DMS53 (cell line): ENCODE results near the gene DLGAP1.
"Not testable (repeated sequence)": the region's sequence is repeated elsewhere in the genome, so short reads cannot be mapped to it uniquely, and the experiment has no call there.

ENCODE experiments used
- DNase-seq: peaks from one replicate; lab custom pipeline; 2025; lab: John Stamatoyannopoulos, UW

DLGAP1 gene

GRCh38 chr18:3720818-3721545, 734.1 kb downstream of the DLGAP1 start:
- peak; percentile 98 for DNase-seq

GRCh38 chr18:3720159-3720558, 734.9 kb downstream of the DLGAP1 start:
- DNase-seq, result no peak

DNA sequence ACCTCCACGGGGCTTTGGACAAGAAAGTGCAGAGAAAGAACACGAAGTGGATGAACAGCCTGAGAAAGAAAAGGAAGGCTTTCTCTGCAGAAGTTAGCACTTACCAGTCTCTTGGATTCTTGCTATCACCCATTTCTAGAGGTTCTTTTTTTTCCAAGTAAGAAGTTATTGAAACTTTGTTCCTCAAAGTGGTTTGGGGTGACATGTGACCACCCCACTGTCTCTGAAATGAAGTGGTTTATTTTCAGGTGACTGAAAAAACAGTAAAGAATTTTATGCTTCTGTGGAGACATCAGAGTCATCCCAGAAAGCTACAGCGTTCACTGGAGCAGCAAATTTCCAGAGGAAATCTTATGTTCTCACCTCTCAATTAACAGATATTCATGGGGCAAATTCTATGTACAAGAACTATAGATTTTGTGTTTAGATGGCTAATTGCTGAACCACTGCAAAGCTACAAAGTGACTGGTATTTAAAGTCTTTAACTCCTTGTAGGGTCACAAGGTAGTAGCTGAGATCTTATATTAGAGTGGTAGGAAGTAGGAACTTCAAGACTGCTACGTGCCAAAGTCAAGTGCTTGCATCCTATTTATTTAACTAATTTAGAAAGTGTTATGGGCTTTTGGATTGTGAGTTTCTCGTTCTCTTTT, 737.6 kb downstream of the DLGAP1 start:
- DNase-seq, result no peak

DNA sequence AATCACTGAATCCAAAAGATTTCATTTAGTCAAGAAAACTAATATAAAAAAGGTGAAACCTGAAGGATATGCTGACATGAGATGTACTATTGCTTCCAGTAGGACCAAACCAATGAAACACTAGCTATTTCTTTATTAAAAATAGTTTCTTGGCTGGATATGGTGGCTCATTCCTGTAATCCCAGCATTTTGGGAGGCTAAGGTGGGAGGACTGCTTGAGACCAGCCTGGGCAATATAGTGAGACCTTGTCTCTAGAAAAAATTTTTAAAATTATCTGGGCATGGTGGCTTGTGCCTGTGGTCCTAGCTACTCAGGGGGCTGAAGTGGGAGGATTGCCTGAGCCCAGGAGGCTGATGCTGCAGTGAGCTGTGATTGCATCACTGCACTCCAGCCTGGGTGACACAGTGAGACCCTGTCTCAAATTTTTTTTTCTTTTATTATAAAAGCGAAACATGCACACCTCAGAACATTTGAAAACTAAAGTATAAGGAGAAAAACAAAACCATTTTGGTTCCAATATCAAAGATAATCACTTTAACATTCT, 738.9 kb downstream of the DLGAP1 start:
- DNase-seq, result peak; percentile 48

DNA sequence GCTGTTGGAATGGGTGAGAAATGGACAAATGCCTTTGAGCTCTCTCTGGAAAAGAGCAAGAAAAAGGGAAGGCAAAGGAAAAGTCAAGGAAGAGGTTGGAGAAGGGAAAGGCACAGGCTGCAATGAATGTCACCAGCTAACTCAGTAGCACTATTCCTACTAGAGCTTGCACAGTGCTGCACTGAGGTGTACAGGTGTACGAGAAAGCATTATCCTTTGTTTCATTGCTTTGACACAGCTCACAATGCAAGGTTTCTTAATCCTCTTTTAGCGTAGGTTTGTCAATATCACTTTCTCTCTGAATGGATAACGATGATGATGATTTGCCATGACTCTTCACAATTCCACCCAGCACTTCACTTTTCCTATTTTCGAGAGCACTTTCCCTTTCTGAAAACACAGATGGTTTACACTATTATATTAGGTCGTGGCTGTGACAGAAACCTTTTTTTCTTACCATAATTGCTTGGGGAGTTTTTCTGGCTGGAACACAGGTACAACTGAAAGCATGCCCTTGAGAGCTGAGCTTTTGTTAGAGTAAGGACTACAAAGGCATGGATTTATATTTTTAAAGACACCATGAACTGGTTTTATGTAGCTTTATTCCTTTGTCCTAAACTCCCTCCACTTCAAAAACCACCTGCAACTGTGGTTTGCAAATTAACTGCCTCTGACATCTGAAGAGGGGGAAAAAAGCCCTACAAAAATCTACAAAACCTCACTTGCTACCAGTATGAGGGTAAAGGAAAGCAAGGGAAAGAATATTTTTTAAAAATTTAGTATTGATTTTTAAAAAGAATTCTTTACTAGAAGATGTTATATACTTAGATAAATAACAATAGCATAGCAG, 739.7 kb downstream of the DLGAP1 start:
- peak; percentile 93 for DNase-seq

GRCh38 chr18:3713708-3714107, 741.4 kb downstream of the DLGAP1 start:
- DNase-seq, result no peak

DNA sequence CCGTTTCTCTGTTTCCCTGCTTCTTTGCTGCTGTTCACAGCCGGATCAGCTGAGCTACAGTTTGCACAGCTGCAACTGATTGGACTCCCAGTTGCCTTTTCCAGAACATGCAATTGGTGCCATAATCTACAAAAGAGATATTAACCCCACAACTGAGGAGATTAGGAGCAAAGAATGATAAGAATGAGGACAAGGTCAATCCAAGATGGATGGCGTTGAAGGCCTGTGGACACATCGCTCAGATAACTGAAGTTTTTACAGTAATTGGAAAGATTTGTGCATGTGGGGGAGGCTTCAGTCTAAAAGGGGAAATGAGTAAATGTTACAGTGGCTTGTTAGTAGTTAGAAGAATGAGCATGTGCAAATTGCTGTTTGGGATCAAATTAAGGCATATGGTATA, 741.9 kb downstream of the DLGAP1 start:
- DNase-seq, result peak; percentile 43

GRCh38 chr18:3712491-3712890, 742.6 kb downstream of the DLGAP1 start:
- DNase-seq, result no peak

- DNase-seq, result peak; percentile 94
These were observed 744.3 kb downstream of the DLGAP1 start for GRCh38 chr18:3710712-3711301.

DNA sequence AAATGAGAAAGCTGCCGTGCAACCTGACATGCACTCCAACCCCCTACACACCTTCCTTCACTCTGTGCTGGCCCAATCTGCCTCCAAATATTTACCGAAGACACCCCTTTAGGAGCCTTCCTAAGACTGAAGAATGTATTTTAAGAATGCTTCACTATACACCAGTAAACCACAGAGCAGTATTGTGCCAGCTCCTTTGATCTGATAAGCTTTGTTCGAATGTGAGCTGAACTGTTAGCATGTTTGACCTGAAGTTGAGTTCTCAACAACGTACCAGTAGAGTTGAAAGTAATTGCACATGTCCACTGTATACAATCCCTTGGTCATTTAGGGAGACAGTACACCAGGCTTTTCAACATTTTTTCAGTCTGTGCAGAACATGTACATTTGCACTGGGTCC, 745.9 kb downstream of the DLGAP1 start:
- peak; percentile 61 for DNase-seq

- DNase-seq, result no peak
These were observed 748.6 kb downstream of the DLGAP1 start for GRCh38 chr18:3706279-3707097.

- DNase-seq, result peak; percentile 37
These were observed 750.4 kb downstream of the DLGAP1 start for GRCh38 chr18:3704556-3705344.

DNA sequence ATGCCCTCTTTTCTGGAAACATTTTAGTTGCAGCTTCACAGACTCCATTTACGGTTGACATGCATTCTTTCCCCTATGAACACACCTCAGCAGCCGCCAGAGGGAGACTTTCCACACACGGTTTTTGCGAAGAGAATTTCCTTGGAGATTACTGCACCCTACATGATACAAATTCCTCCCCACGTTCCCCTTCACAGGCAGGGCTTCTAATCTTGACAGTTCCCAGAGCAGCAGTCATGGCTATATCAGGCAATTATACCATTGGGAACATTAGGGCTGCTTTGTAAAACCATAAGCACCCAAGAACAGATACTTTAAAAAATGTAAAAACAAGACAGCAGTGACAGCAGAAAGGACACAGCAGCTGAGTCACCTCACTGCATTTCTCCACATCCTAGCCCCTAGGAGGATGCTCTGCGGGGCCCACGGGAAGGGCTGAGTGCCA, 751.4 kb downstream of the DLGAP1 start:
- DNase-seq, result peak; percentile 92

GRCh38 chr18:3699707-3700567, 755.2 kb downstream of the DLGAP1 start:
- DNase-seq, result peak; percentile 84

DNA sequence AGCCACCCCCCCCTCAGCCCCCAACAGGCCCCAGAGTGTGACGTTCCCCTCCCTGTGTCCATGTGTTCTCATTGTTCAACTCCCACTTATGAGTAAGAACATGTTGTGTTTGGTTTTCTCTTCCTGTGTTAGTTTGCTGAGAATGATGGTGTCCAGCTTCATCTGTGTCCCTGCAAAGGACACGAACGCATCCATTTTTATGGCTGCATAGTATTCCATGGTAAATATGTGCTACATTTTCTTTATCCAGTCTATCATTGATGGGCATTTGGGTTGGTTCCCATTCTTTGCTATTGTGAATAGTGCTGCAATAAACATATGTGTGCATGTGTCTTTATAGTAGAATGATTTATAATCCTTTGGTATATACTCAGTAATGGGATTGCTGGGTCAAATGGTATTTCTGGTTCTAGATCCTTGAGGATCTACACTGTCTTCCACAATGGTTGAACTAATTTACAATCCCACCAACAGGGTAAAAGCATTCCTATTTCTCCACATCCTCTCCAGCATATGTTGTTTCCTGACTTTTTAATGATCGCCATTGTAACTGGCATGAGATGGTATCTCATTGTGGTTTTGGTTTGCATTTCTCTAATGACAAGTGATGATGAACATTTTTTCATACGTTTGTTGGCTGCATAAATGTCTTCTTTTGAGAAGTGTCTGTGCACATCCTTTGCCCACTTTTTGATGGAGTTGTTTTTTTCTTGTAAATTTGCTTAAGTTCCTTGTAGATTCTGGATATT, 760.9 kb downstream of the DLGAP1 start:
- not testable (repeated sequence) for DNase-seq

GRCh38 chr18:3693410-3693809, 761.7 kb downstream of the DLGAP1 start:
- DNase-seq, result no peak

DNA sequence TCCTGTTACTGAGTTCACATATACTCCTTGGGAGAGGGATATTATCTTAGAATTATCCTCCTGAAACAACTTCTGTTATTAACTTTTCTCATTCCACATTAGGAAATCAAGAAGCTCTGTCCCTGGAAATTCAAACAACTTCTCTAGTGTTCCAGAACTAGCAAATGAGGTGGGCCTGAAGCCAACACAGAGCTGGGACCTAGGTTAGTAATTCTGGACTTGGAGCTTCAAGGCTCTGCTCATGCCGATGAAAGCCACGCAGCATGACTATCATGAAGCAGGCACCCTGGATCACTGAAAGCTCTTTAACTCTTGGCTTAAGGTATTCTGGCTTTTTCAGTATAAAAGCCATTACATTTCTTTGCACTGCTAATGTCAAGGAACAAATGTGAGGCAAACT, 762.4 kb downstream of the DLGAP1 start:
- peak; percentile 67 for DNase-seq

GRCh38 chr18:3692113-3692621, 762.9 kb downstream of the DLGAP1 start:
- DNase-seq, result peak; percentile 93
